HEK293 (cell line): ENCODE measurements around the gene MYO5B.
A peak's percentile ranks its signal among the peaks of the same experiment; 100 is the strongest.

ENCODE experiments used
- CTCF ChIA-PET: fragments of 350-600 bp; formaldehyde crosslinking; extraction: SDS; loops from one replicate; lab custom pipeline; 2021; ENCODE audit warnings: antibody characterized with exemption; lab: Yijun Ruan, JAX
- POLR2A ChIA-PET: fragments of 300-600 bp; formaldehyde crosslinking; extraction: SDS; loops from one replicate; lab custom pipeline; 2020; ENCODE audit warnings: antibody characterized with exemption, inconsistent platforms; lab: Yijun Ruan, JAX
- H3K27ac ChIP-seq: fragments of 200-500 bp; sonication (Bioruptor generic); 2 replicates; pipeline ENCODE4 v1.5.1; 2014; ENCODE audit warnings: low read depth, low read length, control low read depth, inconsistent platforms; ENCODE audit errors: extremely low read depth
- H3K36me3 ChIP-seq, 2 experiments: fragments of 200-500 bp in 1 of 2; sonication (Bioruptor generic) in 1 of 2; 1 replicate in 1 of 2; 2 replicates in 1 of 2; pipeline ENCODE4 v1.5.1; 2014 to 2017; ENCODE audit warnings: inconsistent platforms in 2 of 2, low read length in 2 of 2; ENCODE audit not compliant: control insufficient read depth in 2 of 2, insufficient read depth in 1 of 2
- H3K4me1 ChIP-seq: fragments of 200-500 bp; sonication (Bioruptor generic); 2 replicates; pipeline ENCODE4 v1.5.1; 2014; ENCODE audit warnings: mild to moderate bottlenecking, low read length, inconsistent platforms; ENCODE audit not compliant: control insufficient read depth, insufficient read depth
- H3K4me3 ChIP-seq: 2 replicates; pipeline ENCODE4 v1.5.1; 2011; ENCODE audit warnings: low read depth, mild to moderate bottlenecking, control low read depth, low read length, moderate library complexity
- H3K9me3 ChIP-seq: fragments of 200-500 bp; sonication (Bioruptor generic); 2 replicates; pipeline ENCODE4 v1.5.1; 2014; ENCODE audit warnings: low read depth, low read length, inconsistent platforms; ENCODE audit not compliant: control insufficient read depth, insufficient read depth
- FEZF1 ChIP-seq: fragments of 450-650 bp; formaldehyde crosslinking; IDR thresholded peaks from 2 replicates; pipeline ENCODE4 v1.5.1; 2016; ENCODE audit warnings: missing biosample characterization, missing genetic modification characterization
- HOXC10 ChIP-seq: sonication (generic); formaldehyde crosslinking; IDR thresholded peaks from 2 replicates; pipeline ENCODE4 v1.8.1; 2023; ENCODE audit warnings: mild to moderate bottlenecking, missing genetic modification reagents
- PRDM1 ChIP-seq: fragments of 450-650 bp; formaldehyde crosslinking; IDR thresholded peaks from 2 replicates; pipeline ENCODE4; 2016; ENCODE audit warnings: missing biosample characterization, missing genetic modification characterization
- SCRT2 ChIP-seq: fragments of 450-650 bp; formaldehyde crosslinking; IDR thresholded peaks from 2 replicates; pipeline ENCODE4 v1.5.1; 2016; ENCODE audit warnings: missing biosample characterization, missing genetic modification characterization
- TCF7L2 ChIP-seq: IDR thresholded peaks from 2 replicates; pipeline ENCODE4 v1.6.1; 2011; ENCODE audit warnings: low read depth, mild to moderate bottlenecking, inconsistent platforms, low read length, moderate library complexity, borderline replicate concordance
- ZBTB20 ChIP-seq: fragments of 450-650 bp; formaldehyde crosslinking; IDR thresholded peaks from 2 replicates; pipeline ENCODE4 v1.5.1; 2016; ENCODE audit warnings: missing biosample characterization, missing genetic modification characterization
- ZBTB21 ChIP-seq: fragments of 450-650 bp; formaldehyde crosslinking; IDR thresholded peaks from 2 replicates; pipeline ENCODE4 v1.5.1; 2017; ENCODE audit warnings: missing biosample characterization, missing genetic modification characterization
- ZFP3 ChIP-seq: fragments of 450-650 bp; formaldehyde crosslinking; IDR thresholded peaks from 2 replicates; pipeline ENCODE4 v1.5.1; 2016; ENCODE audit warnings: low read depth, missing biosample characterization, missing genetic modification characterization
- ZNF214 ChIP-seq: fragments of 450-650 bp; formaldehyde crosslinking; IDR thresholded peaks from 2 replicates; pipeline ENCODE4 v1.5.1; 2017; ENCODE audit warnings: missing biosample characterization, mild to moderate bottlenecking, missing genetic modification characterization, borderline replicate concordance
- ZNF335 ChIP-seq: fragments of 450-650 bp; formaldehyde crosslinking; conservative IDR thresholded peaks from 2 replicates; pipeline ENCODE4 v1.5.1; 2016; ENCODE audit warnings: missing biosample characterization, missing genetic modification characterization
- ZNF354C ChIP-seq: fragments of 450-650 bp; formaldehyde crosslinking; IDR thresholded peaks from 2 replicates; pipeline ENCODE4 v1.5.1; 2016; ENCODE audit warnings: missing biosample characterization, missing genetic modification characterization, low read depth, borderline replicate concordance
- ZNF416 ChIP-seq: fragments of 450-650 bp; formaldehyde crosslinking; IDR thresholded peaks from 2 replicates; pipeline ENCODE4 v1.5.1; 2016; ENCODE audit warnings: missing biosample characterization, missing genetic modification characterization
- ZNF433 ChIP-seq: fragments of 450-650 bp; formaldehyde crosslinking; IDR thresholded peaks from 2 replicates; pipeline ENCODE4 v1.5.1; 2016; ENCODE audit warnings: missing biosample characterization, missing genetic modification characterization, low read depth
- ZNF48 ChIP-seq: fragments of 450-650 bp; formaldehyde crosslinking; IDR thresholded peaks from 2 replicates; pipeline ENCODE4 v1.5.1; 2016; ENCODE audit warnings: missing biosample characterization, missing genetic modification characterization
- ZNF658 ChIP-seq: fragments of 450-650 bp; formaldehyde crosslinking; IDR thresholded peaks from 2 replicates; pipeline ENCODE4; 2016; ENCODE audit warnings: missing biosample characterization, missing genetic modification characterization
- ZNF707 ChIP-seq: fragments of 450-650 bp; formaldehyde crosslinking; IDR thresholded peaks from 2 replicates; pipeline ENCODE4 v1.5.1; 2016; ENCODE audit warnings: missing biosample characterization, missing genetic modification characterization
- ZNF776 ChIP-seq: fragments of 450-650 bp; formaldehyde crosslinking; IDR thresholded peaks from 2 replicates; pipeline ENCODE4 v1.5.0; 2017; ENCODE audit warnings: missing biosample characterization, missing genetic modification characterization, borderline replicate concordance
- ZNF777 ChIP-seq: fragments of 450-650 bp; formaldehyde crosslinking; IDR thresholded peaks from 2 replicates; pipeline ENCODE4 v1.5.1; 2017; ENCODE audit warnings: missing biosample characterization, missing genetic modification characterization, borderline replicate concordance
- ZSCAN23 ChIP-seq: fragments of 450-650 bp; formaldehyde crosslinking; IDR thresholded peaks from 2 replicates; pipeline ENCODE4 v1.5.1; 2016; ENCODE audit warnings: missing biosample characterization, missing genetic modification characterization
- TF ChIP-seq, protein P1 (sequence below): fragments of 450-650 bp; formaldehyde crosslinking; IDR thresholded peaks from 2 replicates; pipeline ENCODE4 v1.5.1; 2016; ENCODE audit warnings: missing biosample characterization, missing genetic modification characterization
- TF ChIP-seq, protein P2 (sequence below): fragments of 450-650 bp; formaldehyde crosslinking; IDR thresholded peaks from 2 replicates; pipeline ENCODE4 v1.5.1; 2016; ENCODE audit warnings: missing biosample characterization, missing genetic modification characterization
- TF ChIP-seq, protein P3 (sequence below): fragments of 450-650 bp; formaldehyde crosslinking; IDR thresholded peaks from 2 replicates; pipeline ENCODE4 v1.5.1; 2017; ENCODE audit warnings: missing biosample characterization, missing genetic modification characterization
- TF ChIP-seq, protein P4 (sequence below): fragments of 450-650 bp; formaldehyde crosslinking; IDR thresholded peaks from 2 replicates; pipeline ENCODE4 v1.5.1; 2017; ENCODE audit warnings: missing biosample characterization, missing genetic modification characterization

Gene MYO5B

DNA sequence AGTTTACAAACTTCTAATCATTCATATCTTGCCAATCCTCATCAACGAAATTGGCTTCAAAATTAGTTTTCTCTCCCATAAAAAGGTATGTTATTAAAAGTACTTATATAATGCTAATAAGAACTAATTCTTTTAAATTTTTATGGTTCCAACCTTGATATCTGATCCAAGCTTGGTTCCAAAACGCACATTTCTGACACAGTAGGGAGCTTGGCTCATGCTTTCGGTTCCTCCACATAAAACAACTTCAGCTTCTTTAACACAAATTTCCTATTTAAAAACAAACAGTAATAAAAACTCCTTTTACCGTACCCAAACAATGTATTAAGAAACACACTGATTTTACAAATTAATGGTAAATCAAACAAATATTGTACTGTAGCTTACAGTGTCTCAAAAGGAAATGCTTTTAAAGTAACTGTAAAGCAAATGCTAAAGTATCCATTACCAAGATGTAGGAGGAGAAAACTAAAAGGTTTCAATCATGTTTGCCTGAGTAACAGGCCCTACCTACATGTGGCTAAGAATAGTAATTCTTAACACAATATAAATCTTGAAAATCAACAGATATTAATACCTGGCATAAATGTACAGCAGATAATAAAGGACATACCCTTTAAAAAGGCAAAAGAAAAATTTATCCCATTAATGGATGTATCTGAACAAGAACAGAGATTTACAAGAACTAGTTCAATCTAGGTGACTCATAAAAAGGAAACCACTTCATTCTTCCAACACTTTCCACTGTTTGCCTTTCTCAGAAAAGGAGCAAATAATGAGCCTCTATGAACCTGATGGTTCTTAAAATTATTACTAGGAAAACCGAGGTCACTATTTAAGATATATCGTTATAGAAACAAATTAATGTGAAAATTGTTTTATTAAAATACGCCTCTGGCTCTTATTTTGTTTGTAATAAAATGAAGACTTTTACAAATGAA, 399.1 kb downstream of the MYO5B start:
- no peaks in the 10 kb centered on the region for H3K9me3 ChIP-seq
- ChIA-PET POLR2A (no interaction called here), CTCF (interaction anchor here (0.9 kb wide), 1 partner anchor 11 kb away, joined by 4 read pairs; no protein-coding TSS in a partner anchor)
- peaks cover 54 to 57% of the 10 kb centered on the region in 2 experiments for H3K36me3 ChIP-seq
- TF ChIP-seq PRDM1 (tag by site-specific recombination) (peak; percentile 88), ZNF777 (no peak), ZNF707 (tag by site-specific recombination) (no peak), ZBTB20 (tag by site-specific recombination) (no peak), ZSCAN23 (no peak), ZNF335 (0 out of 2 replicates have a peak, but pooled peaks have one; percentile 29), FEZF1 (tag by site-specific recombination) (0 out of 2 replicates have a peak, but pooled peaks have one; percentile 11)
- TF ChIP-seq, protein P1, sequence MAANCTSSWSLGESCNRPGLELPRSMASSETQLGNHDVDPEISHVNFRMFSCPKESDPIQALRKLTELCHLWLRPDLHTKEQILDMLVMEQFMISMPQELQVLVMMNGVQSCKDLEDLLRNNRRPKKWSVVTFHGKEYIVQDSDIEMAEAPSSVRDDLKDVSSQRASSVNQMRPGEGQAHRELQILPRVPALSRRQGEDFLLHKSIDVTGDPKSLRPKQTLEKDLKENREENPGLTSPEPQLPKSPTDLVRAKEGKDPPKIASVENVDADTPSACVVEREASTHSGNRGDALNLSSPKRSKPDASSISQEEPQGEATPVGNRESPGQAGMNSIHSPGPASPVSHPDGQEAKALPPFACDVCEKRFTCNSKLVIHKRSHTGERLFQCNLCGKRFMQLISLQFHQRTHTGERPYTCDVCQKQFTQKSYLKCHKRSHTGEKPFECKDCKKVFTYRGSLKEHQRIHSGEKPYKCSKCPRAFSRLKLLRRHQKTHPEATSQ (tag by site-specific recombination): no peak
- TF ChIP-seq, protein P2, sequence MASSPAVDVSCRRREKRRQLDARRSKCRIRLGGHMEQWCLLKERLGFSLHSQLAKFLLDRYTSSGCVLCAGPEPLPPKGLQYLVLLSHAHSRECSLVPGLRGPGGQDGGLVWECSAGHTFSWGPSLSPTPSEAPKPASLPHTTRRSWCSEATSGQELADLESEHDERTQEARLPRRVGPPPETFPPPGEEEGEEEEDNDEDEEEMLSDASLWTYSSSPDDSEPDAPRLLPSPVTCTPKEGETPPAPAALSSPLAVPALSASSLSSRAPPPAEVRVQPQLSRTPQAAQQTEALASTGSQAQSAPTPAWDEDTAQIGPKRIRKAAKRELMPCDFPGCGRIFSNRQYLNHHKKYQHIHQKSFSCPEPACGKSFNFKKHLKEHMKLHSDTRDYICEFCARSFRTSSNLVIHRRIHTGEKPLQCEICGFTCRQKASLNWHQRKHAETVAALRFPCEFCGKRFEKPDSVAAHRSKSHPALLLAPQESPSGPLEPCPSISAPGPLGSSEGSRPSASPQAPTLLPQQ (tag by site-specific recombination): 0 out of 2 replicates have a peak, but pooled peaks have one; percentile 12
- TF ChIP-seq, protein P3, sequence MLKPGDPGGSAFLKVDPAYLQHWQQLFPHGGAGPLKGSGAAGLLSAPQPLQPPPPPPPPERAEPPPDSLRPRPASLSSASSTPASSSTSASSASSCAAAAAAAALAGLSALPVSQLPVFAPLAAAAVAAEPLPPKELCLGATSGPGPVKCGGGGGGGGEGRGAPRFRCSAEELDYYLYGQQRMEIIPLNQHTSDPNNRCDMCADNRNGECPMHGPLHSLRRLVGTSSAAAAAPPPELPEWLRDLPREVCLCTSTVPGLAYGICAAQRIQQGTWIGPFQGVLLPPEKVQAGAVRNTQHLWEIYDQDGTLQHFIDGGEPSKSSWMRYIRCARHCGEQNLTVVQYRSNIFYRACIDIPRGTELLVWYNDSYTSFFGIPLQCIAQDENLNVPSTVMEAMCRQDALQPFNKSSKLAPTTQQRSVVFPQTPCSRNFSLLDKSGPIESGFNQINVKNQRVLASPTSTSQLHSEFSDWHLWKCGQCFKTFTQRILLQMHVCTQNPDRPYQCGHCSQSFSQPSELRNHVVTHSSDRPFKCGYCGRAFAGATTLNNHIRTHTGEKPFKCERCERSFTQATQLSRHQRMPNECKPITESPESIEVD (tag by site-specific recombination): peak; percentile 79
- H3K4me1 ChIP-seq: peaks cover 9% of the 10 kb centered on the region
- H3K4me3 ChIP-seq: no peak overlapping the region
- H3K27ac ChIP-seq: no peak overlapping the region

DNA sequence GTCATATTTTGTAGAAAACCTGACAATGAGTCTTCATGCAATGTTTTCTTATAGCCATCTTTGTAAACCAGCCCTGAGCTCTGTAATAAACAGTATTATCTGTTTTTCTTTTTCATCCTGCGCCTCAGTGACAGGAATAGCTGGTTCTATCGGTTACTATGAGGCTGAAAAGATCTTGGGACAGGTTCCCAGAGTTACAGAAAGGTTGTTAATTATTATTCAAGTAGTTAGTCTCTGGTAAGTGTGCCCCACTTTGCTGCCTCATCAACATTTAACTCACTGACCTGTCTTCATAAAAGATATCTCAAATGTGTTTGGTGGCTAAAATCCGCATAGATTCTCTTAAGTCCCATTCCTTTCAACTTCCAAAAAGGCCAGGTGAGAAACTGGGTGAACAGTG, 400.2 kb downstream of the MYO5B start:
- TF ChIP-seq TCF7L2 (no peak), ZFP3 (no peak), ZNF658 (tag by site-specific recombination) (no peak), ZBTB20 (tag by site-specific recombination) (no peak), ZNF214 (tag by site-specific recombination) (no peak), ZNF433 (tag by site-specific recombination) (no peak), ZNF335 (no peak), ZNF48 (tag by site-specific recombination) (no peak), HOXC10 (CRISPR knock-in tag) (no peak), ZBTB21 (no peak), ZNF776 (tag by site-specific recombination) (no peak), ZNF354C (tag by site-specific recombination) (no peak), ZNF416 (tag by site-specific recombination) (no peak), SCRT2 (tag by site-specific recombination) (no peak)
- TF ChIP-seq, protein P4, sequence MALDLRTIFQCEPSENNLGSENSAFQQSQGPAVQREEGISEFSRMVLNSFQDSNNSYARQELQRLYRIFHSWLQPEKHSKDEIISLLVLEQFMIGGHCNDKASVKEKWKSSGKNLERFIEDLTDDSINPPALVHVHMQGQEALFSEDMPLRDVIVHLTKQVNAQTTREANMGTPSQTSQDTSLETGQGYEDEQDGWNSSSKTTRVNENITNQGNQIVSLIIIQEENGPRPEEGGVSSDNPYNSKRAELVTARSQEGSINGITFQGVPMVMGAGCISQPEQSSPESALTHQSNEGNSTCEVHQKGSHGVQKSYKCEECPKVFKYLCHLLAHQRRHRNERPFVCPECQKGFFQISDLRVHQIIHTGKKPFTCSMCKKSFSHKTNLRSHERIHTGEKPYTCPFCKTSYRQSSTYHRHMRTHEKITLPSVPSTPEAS (tag by site-specific recombination): no peak
- Histone ChIP-seq H3K9me3 (no peaks in the 10 kb centered on the region), H3K27ac (no peak overlapping the region), H3K4me3 (no peak overlapping the region), H3K4me1 (peaks cover 9% of the 10 kb centered on the region), H3K36me3 (peaks cover 66 to 68% of the 10 kb centered on the region in 2 experiments)
- ChIA-PET POLR2A (no interaction called here), CTCF (interaction anchor here (0.7 to 1.1 kb wide), 2 partner anchors 64 to 66 kb away, joined by 3 to 4 read pairs; no protein-coding TSS in a partner anchor)
